Fibroblast of villous mesenchyme (primary cell): ENCODE results near the gene FGF19. TPM values are rescaled to one million over a fixed set of nuclear protein-coding genes. Genes with fewer than 3 reads are reported as not detected.

ENCODE experiments used
- DNase-seq: peaks from one replicate; pipeline ENCODE4 v3.0.0-alpha.2; 2010; ENCODE audit warnings: low read depth
- H3K4me3 ChIP-seq: 2 replicates; pipeline ENCODE4 v1.5.1; 2011; ENCODE audit warnings: low read depth, mild to moderate bottlenecking, low read length
- total RNA-seq: library from RNA; depleted of rRNA; stranded (reverse); fragments of >200 nt; gene quantifications from 2 replicates; pipeline ENCODE4 v1.2.3, GENCODE V29; 2012
- TF ChIP-seq, protein P1 (sequence below): IDR thresholded peaks from 2 replicates; pipeline ENCODE4 v1.5.1; 2012; ENCODE audit warnings: low read depth, mild to moderate bottlenecking, low read length; ENCODE audit not compliant: insufficient read depth

FGF19 gene
- total RNA-seq, 1 donor = not detected

DNA sequence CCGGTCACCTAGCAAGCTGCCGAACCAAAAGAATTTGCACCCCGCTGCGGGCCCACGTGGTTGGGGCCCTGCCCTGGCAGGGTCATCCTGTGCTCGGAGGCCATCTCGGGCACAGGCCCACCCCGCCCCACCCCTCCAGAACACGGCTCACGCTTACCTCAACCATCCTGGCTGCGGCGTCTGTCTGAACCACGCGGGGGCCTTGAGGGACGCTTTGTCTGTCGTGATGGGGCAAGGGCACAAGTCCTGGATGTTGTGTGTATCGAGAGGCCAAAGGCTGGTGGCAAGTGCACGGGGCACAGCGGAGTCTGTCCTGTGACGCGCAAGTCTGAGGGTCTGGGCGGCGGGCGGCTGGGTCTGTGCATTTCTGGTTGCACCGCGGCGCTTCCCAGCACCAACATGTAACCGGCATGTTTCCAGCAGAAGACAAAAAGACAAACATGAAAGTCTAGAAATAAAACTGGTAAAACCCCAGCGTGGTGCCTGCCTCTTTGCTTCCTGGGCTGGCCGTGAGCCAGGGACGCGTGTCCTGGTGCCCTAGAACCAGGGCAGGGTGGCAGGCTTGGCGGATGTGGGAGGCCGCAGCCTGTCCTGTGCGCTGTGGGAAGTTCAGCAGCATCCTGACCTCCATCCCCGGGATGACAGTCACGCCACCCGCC, 49.7 kb downstream of the FGF19 start:
- TF ChIP-seq, protein P1, sequence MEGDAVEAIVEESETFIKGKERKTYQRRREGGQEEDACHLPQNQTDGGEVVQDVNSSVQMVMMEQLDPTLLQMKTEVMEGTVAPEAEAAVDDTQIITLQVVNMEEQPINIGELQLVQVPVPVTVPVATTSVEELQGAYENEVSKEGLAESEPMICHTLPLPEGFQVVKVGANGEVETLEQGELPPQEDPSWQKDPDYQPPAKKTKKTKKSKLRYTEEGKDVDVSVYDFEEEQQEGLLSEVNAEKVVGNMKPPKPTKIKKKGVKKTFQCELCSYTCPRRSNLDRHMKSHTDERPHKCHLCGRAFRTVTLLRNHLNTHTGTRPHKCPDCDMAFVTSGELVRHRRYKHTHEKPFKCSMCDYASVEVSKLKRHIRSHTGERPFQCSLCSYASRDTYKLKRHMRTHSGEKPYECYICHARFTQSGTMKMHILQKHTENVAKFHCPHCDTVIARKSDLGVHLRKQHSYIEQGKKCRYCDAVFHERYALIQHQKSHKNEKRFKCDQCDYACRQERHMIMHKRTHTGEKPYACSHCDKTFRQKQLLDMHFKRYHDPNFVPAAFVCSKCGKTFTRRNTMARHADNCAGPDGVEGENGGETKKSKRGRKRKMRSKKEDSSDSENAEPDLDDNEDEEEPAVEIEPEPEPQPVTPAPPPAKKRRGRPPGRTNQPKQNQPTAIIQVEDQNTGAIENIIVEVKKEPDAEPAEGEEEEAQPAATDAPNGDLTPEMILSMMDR = no peak
- no peak overlapping the region for H3K4me3 ChIP-seq
- no peak for DNase-seq

DNA sequence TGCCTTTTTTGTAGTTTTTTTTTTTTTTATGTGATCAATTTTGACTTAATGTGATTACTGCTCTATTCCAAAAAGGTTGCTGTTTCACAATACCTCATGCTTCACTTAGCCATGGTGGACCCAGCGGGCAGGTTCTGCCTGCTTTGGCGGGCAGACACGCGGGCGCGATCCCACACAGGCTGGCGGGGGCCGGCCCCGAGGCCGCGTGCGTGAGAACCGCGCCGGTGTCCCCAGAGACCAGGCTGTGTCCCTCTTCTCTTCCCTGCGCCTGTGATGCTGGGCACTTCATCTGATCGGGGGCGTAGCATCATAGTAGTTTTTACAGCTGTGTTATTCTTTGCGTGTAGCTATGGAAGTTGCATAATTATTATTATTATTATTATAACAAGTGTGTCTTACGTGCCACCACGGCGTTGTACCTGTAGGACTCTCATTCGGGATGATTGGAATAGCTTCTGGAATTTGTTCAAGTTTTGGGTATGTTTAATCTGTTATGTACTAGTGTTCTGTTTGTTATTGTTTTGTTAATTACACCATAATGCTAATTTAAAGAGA, 50.3 kb downstream of the FGF19 start:
- DNase-seq = no peak
- TF ChIP-seq, protein P1 = no peak
- no peak overlapping the region for H3K4me3 ChIP-seq

DNA sequence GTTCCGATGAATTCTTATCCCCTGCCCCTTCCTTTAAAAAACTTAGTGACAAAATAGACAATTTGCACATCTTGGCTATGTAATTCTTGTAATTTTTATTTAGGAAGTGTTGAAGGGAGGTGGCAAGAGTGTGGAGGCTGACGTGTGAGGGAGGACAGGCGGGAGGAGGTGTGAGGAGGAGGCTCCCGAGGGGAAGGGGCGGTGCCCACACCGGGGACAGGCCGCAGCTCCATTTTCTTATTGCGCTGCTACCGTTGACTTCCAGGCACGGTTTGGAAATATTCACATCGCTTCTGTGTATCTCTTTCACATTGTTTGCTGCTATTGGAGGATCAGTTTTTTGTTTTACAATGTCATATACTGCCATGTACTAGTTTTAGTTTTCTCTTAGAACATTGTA, 50.8 kb downstream of the FGF19 start:
- TF ChIP-seq, protein P1 = no peak
- DNase-seq = no peak
- no peak overlapping the region for H3K4me3 ChIP-seq

DNA sequence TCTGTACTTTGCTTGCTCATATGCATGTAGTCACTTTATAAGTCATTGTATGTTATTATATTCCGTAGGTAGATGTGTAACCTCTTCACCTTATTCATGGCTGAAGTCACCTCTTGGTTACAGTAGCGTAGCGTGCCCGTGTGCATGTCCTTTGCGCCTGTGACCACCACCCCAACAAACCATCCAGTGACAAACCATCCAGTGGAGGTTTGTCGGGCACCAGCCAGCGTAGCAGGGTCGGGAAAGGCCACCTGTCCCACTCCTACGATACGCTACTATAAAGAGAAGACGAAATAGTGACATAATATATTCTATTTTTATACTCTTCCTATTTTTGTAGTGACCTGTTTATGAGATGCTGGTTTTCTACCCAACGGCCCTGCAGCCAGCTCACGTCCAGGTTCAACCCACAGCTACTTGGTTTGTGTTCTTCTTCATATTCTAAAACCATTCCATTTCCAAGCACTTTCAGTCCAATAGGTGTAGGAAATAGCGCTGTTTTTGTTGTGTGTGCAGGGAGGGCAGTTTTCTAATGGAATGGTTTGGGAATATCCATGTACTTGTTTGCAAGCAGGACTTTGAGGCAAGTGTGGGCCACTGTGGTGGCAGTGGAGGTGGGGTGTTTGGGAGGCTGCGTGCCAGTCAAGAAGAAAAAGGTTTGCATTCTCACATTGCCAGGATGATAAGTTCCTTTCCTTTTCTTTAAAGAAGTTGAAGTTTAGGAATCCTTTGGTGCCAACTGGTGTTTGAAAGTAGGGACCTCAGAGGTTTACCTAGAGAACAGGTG, 51.8 kb downstream of the FGF19 start:
- TF ChIP-seq, protein P1 = no peak
- no peak for DNase-seq
- no peak overlapping the region for H3K4me3 ChIP-seq

DNA sequence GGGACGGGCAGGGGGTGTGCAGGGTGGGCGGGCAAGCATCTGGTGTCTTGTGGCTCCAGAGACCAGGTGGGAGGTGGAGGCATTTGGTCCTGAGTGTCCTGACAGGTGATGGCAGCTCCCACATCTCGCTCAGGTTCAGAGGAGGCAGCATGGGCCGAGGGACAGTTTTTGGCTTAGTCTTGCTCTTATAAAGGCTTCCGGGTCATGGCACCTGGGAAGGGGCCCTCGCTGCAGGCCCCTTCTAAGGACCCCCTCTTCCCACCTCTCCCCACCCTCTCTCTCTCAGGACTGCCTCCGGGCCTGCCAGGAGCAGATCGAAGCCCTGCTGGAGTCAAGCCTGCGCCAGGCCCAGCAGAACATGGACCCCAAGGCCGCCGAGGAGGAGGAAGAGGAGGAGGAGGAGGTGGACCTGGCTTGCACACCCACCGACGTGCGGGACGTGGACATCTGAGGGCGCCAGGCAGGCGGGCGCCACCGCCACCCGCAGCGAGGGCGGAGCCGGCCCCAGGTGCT, 52.9 kb downstream of the FGF19 start:
- no peak overlapping the region for H3K4me3 ChIP-seq
- TF ChIP-seq, protein P1 = no peak
- DNase-seq = no peak

DNA sequence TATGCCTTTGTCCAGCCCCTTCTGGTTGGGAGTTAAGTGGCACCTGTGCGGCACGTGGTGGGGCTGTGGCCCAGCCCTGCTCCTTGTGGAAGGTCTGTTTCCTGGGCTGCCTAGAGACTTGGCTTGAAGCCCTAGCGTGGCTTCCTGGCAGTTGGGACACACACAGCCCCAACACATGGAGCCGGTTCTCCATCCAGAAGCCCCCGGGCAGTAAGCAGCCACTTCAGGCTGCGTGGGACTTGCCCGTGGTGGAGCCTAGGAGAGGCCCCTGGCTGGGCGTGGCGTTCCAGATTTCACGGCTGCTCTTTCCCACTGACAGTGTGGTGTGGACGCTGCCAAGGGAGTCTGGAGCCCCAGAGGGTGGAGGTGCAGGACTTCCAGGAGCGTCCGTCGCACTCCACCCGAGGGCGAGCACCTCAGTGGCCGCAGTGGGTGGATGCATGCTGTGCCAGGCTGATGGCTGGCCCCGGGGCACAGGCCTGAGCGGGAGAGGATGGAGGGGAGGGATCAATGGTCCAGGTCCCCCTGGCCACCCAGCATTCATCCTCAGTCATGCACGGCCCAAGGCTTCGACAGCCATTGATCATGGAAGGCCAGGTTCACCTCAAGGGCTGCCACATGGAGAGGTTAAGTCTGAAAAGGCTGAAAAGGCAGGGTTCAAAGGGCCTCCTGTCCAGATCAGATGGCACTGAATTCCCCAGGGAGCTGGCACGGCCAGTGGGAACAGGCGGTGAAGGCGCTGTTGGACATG, 53.6 kb downstream of the FGF19 start:
- DNase-seq = no peak
- TF ChIP-seq, protein P1 = no peak
- H3K4me3 ChIP-seq = no peak overlapping the region
